ENCODE measurements around the gene NUP214.
"Not testable (repeated sequence)": the region's sequence is repeated elsewhere in the genome, so short reads cannot be mapped to it uniquely, and the experiment has no call there.

NUP214 gene

GRCh38 chr9:131235480-131235851 is 110.1 kb downstream of the NUP214 start:
- DNase-seq, result no peak

- DNase-seq, result no peak
Measured at GRCh38 chr9:131236161-131236560, 110.8 kb downstream of the NUP214 start.

DNA sequence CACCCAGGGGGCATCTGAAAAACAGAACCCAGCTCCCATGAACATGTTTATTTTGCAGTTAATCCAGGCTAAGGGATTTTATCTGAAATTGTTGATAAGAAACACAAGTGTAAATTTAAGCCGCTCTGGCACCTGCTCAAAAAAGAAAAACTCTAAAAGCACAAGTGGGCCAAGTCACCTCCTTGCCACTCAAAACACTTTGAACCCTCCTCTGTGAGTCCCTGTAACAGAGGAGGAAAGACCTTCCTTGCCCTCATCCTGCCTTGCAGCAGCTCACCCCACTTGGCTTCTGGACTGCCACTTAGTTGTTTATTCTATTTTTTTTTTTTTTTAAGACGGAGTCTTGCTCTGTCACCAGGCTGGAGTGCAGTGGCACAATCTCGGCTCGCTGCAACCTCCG is 111.4 kb downstream of the NUP214 start:
- no peak for DNase-seq

DNA sequence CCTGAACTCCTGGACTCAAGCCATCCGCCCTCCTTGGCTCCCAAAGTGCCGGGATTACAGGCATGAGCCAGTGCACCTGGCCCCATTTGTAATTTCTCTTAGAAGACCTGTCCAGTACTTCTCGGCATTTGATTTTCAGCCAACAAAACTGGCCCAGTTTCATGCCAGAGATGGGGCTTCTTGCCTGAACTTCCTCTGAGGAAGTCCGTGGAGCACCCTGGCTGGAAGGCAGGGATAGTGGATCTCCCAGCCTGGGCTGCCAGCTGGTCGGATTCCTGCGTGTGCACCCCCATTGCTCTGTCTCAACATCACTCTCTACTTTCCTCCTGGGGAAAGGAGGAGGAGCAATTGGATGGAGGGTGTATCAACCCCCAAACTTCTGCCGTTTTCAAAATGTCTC is 111.9 kb downstream of the NUP214 start:
- DNase-seq, result no peak

DNA sequence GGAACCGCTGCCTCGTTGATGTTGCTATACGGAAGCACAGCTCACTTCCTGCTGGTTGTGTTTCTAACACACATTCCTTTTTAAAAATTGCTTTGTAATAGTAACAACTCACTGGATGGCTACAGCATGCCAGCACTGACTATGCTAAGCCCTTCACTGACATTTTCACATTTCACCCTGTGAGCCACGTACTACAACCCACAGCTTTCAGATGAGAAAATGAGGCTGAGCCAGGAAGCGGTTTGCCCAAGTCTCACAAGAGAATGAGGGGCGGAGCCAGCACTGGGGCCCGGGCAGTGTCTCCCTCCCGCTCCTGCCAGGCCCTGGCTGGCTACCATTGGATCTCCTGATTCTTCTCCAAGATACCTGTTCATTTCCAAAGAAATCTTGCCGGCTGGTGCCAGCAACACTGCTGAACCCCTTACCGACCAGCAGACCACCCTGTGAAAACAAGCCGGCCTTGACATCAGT is 112.6 kb downstream of the NUP214 start:
- peak; percentile 73 for DNase-seq

- no peak for DNase-seq
Measured at GRCh38 chr9:131238402-131239021, 113.1 kb downstream of the NUP214 start.

- DNase-seq, result no peak
Measured at GRCh38 chr9:131239161-131239975, 114.0 kb downstream of the NUP214 start.

GRCh38 chr9:131240047-131240921 is 114.9 kb downstream of the NUP214 start:
- no peak for DNase-seq

DNA sequence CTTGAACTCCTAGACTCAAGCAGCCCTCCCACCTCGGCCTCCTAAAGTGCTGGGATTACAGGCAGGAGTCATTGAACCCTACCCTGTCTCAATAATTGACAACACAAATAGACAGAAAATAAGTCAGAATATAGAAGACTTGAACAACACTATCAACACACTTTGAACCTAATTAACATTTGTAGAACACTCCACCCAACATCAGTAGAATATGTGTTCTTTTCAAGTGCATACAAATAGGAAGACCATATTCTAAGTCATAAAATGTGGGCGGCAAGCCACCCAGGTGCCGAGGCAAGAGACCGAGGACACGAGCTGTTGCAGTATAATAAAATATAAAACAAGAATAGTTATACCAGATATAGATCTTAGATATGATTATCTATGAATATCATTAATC is 118.9 kb downstream of the NUP214 start:
- not testable (repeated sequence) for DNase-seq

GRCh38 chr9:131246618-131247017 is 121.2 kb downstream of the NUP214 start:
- no peak for DNase-seq

DNA sequence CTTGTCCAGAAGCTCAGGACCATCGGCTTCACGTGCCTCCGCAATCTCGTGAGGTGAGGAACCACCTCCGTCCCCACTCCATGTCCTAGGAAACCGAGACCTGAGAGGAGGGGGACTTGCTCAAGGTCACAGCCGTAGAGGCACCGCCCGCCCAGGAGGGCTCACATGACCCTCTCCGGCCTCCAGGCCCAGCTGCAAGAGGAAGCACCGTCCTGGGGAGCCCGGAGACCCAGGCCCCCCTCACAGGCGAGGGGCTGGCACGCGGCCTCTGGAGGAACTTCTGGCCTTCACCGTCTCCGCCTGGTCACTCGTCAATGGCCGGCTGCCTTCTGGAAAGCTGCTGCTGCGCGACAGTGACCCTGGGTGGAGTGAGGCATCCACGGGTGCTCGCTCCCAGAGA is 126.7 kb downstream of the NUP214 start:
- no peak for DNase-seq

DNA sequence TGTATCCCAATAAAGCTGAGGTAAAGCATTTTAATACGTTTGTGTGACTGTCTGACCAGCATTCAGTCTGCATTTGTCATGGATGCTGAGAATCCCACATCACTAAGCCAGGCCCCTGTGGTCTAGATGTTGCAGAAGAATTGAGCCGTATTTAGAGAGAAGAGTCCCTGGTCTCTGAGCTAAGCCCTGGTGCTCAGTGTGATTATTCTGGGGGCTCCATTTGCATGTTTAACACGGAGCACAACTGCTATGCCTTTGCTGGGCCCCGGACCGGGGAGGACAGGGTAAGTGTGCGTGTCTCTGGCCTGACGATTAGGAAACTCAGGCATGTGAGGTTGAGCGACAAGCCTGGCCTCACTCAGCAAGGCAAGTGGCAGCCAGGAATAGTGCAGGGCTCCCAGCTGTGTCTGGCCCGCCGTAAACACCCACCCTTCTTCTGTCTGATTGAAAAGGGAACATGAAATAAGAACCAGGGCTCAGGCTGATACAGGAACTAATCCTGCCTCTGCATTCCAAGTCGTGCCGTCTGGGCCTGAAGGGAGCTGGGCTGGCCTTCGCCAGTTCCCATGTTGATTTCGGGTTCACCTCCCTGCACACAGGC is 128.6 kb downstream of the NUP214 start:
- DNase-seq, result no peak

DNA sequence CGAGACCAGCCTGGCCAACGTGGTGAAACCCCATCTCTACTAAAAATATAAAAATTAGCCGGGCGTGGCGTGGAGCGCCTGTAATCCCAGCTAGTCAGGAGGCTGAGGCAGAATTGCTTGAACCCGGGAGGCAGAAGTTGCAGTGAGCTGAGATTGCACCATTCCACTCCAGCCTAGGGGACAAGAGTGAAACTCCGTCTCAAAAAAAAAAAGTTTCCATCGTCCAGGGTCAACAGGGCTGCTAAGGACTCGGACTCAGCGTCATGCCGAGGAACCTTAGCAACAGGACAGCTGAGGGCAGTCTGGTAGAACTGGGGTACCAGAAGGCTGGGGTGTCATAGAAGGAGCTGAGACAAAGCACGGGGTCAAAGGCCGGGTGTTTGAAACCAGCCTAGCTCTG is 129.2 kb downstream of the NUP214 start:
- DNase-seq, result no peak

GRCh38 chr9:131255676-131256197 is 130.4 kb downstream of the NUP214 start:
- no peak for DNase-seq

GRCh38 chr9:131257266-131258025 is 132.1 kb downstream of the NUP214 start:
- DNase-seq, result no peak

GRCh38 chr9:131258186-131258585 is 132.8 kb downstream of the NUP214 start:
- DNase-seq, result no peak

DNA sequence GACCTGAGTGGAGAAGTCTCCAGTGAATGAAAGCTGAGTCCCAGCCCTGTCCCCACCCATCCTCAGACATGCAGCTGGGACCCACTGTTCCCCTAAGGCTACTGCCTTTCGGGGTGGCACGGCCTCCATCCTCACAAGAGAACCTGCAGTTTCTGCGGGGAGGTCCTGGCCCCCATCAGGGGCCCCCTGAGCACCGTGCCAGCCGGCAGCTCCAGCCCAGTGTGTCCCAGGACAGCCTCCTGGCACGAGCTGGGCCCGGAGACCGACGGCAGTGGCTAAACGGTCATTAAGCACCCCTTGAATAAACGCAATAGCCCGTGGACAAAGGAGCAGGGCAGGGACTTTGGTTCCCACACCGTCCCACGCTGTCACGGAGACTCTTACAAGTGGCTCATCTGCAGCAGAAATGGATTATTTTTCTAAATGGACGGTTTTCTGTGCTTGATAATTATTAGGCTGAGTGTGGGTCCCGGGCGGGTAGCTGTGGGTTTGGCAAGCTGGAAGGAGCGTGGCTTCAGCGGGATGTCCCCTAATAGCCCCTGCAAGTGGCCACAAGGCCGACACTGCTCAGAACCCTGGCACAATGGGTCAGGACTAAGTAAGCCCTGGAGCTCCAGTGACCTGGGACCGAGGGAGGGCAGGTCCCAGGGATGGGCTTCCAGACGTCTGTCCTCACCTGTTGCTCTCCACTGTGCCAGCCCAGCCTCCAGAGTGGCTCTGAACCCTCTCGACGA is 133.5 kb downstream of the NUP214 start:
- DNase-seq, result no peak

DNA sequence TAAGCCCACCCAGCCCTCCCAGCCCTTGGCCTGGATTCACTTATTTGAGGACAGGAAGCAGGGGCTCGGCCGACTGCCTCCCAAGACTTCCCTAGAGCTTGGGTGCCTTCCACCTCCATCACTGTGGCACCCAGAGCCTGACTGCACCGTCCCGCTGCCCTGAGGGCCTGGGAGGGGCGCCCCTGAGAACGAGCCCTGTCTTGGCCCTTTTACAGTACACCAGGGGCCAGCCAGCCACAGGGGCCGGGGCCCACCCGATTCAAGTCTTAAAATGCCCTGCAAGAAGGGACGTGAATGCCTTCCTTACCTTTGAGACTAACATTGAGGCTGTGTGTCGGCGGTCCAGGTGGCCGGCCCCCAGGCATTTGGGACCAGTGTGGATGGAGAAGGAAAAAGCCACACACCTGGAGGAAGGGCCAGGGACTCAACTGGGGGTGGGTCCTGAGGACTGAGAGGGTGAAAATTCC is 134.1 kb downstream of the NUP214 start:
- DNase-seq, result no peak

DNA sequence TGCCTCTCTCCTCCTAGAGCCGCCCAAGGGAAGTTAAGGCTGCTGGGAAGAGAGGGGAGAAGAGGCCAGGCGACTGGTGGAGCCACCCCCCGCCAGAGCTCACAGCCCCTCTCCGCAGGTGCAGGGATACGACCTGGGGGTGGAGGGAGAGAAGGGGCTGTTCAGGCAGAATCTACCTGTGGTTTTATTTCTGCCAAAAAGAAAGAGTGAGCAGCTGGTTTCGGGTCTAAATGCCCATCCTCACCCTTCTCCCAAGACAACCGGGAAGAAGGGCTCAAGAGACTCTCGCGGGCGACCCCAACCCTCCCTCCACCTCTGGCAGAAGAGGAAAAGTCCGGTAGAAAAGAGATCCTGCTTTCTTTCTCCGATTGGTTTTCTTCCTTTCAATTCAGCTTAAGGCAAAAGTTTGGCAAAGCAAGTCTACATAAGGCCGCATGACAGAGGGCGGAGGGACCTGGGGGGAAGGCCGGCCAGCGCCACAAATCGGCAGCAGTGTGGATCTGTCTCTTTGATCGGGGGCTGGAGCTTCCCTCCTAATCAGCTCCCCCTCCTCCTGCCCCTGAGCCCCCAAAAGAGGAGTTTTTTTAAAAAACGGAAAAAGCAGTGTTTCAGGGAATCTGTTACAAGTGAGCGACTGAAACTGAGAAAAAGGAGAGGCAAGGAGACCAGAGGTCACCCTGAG is 134.7 kb downstream of the NUP214 start:
- no peak for DNase-seq

DNA sequence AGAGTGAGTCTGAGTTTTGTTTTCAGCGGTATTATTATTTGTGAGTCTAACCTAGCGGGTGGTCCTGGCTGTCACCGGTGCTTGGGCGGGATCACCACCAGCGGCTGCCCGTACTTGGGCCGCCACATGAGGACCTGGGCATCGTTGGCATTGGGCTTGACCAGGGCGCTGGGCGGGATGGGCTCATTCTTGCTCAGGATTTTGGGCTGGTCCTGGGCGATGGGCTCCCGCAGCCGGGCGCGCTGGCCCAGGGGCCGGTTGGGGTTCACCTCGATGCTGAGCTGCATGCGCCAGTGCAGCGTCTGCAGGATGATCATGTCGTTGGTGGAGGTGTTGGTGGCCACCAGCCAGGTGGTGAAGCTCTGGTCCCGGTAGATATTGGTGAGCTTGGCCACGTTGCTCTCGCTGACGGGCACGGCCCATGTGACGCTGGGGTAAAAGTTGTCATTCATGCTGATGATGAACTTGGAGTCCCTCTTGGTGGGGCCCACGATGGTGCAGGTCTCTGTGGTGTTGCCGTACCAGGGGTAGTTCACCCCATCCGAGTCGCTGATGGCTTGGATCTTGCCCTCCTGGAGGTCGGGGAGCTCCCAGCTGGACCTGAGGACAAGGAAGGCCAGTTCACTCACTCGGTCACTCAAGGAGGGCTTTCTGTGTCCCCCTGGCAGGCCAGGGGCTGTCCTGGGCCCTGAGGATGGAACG is 135.5 kb downstream of the NUP214 start:
- no peak for DNase-seq
